Uterus (tissue), 4 donors: ENCODE results near the gene HECTD2. TPM values are rescaled to one million over a fixed set of nuclear protein-coding genes. Genes with fewer than 3 reads are reported as not detected.

ENCODE experiments used
- DNase-seq, 2 donors: peaks; one replicate each; pipeline ENCODE4 v3.0.0-alpha.2; 2019 to 2020
- H3K27ac ChIP-seq, 2 donors: fragments of 200-600 bp; sonication (generic); 1 replicate in 1 of 2; 2 replicates in 1 of 2; pipeline ENCODE4 v1.5.1; 2016 to 2018
- H3K27me3 ChIP-seq, 2 donors: fragments of 200-600 bp; sonication (generic); one replicate each; pipeline ENCODE4 v1.5.1; 2018 to 2019; ENCODE audit warnings: control low read depth in 1 of 2
- H3K36me3 ChIP-seq, 2 donors: fragments of 200-600 bp; sonication (generic); one replicate each; pipeline ENCODE4 v1.5.1; 2019; ENCODE audit warnings: control low read depth in 1 of 2
- H3K4me1 ChIP-seq, 2 donors: fragments of 200-600 bp; sonication (generic); one replicate each; pipeline ENCODE4 v1.5.1; 2018 to 2019; ENCODE audit warnings: control low read depth in 1 of 2
- H3K4me3 ChIP-seq, 2 donors: fragments of 200-600 bp; sonication (generic); 1 replicate in 1 of 2; 2 replicates in 1 of 2; pipeline ENCODE4 v1.5.1; 2018 to 2019; ENCODE audit warnings: mild to moderate bottlenecking in 1 of 2
- H3K9me3 ChIP-seq, 2 donors: fragments of 200-600 bp; sonication (generic); one replicate each; pipeline ENCODE4 v1.5.1; 2019; ENCODE audit warnings: control low read depth in 1 of 2
- CTCF ChIP-seq, 4 experiments: fragments of 200-600 bp in 2 of 4; fragments of 450-650 bp in 2 of 4; sonication (generic) in 2 of 4; IDR thresholded peaks; one replicate each; pipeline ENCODE4 v1.5.1; 2016 to 2019; ENCODE audit warnings: antibody characterized with exemption in 4 of 4, mild to moderate bottlenecking in 2 of 4, moderate library complexity in 1 of 4
- POLR2A ChIP-seq, 2 donors: fragments of 450-650 bp; IDR thresholded peaks; one replicate each; pipeline ENCODE4 v1.6.1; 2016; ENCODE audit warnings: antibody characterized with exemption in 2 of 2, mild to moderate bottlenecking in 1 of 2, moderate library complexity in 1 of 2
- intact Hi-C: fragments of 100-400 bp; cut with DNase I; formaldehyde crosslinking; loops from one replicate; pipeline ENCODE4 v1.15.1; 2023; ENCODE audit warnings: low total_unique reads
- total RNA-seq, 4 donors: library from RNA; depleted of rRNA in 3 of 4; stranded (reverse); fragments of >200 nt in 3 of 4; gene quantifications; one replicate each; pipeline versions ENCODE4 v1.1.0 to v1.2.4, GENCODE V29; 2014 to 2023
- donor health status: DM: yes; HTN: yes; CAD: no.

HECTD2 gene
- total RNA-seq, 4 donors from 2014 or later = 21.0 to 65.7 (median 33.2) TPM

GRCh38 chr10:91471602-91472001 lies 61.5 kb downstream of the HECTD2 start:
- Histone ChIP-seq H3K27me3 (no peaks in the 10 kb centered on the region), H3K36me3 (no peaks in the 10 kb centered on the region), H3K4me1 (no peaks in the 10 kb centered on the region), H3K4me3 (no peak overlapping the region), H3K9me3 (no peaks in the 10 kb centered on the region), H3K27ac (no peak overlapping the region)
- no peak for TF ChIP-seq CTCF (IDR thresholded peaks at IDR 0.05)
- TF ChIP-seq POLR2A (IDR thresholded peaks at IDR 0.05) = no peak
- DNase-seq = no peak
- intact Hi-C loops = no loop called here

GRCh38 chr10:91472911-91473310 lies 62.8 kb downstream of the HECTD2 start:
- H3K9me3 ChIP-seq = no peaks in the 10 kb centered on the region
- no peak for TF ChIP-seq POLR2A (IDR thresholded peaks at IDR 0.05)
- no peak for TF ChIP-seq CTCF (IDR thresholded peaks at IDR 0.05)
- intact Hi-C loops = no loop called here

GRCh38 chr10:91474009-91474408 lies 63.9 kb downstream of the HECTD2 start:
- Histone ChIP-seq H3K27ac (no peak overlapping the region), H3K4me3 (no peak overlapping the region), H3K9me3 (no peaks in the 10 kb centered on the region), H3K27me3 (no peaks in the 10 kb centered on the region), H3K36me3 (no peaks in the 10 kb centered on the region), H3K4me1 (no peaks in the 10 kb centered on the region)
- TF ChIP-seq CTCF (IDR thresholded peaks at IDR 0.05) = no peak
- TF ChIP-seq POLR2A (IDR thresholded peaks at IDR 0.05) = no peak
- intact Hi-C loops = no loop called here
- DNase-seq = no peak

More at GRCh38 chr10:91472911-91473310, 62.8 kb downstream of the HECTD2 start:
- H3K4me3 ChIP-seq = no peak overlapping the region
- DNase-seq = no peak
- H3K27ac ChIP-seq = no peak overlapping the region
- H3K27me3 ChIP-seq = no peaks in the 10 kb centered on the region
- H3K4me1 ChIP-seq = no peaks in the 10 kb centered on the region
- H3K36me3 ChIP-seq = no peaks in the 10 kb centered on the region

- Histone ChIP-seq H3K36me3 (no peaks in the 10 kb centered on the region), H3K27me3 (no peaks in the 10 kb centered on the region), H3K9me3 (no peaks in the 10 kb centered on the region), H3K4me1 (no peaks in the 10 kb centered on the region), H3K27ac (no peak overlapping the region), H3K4me3 (no peak overlapping the region)
- intact Hi-C loops = no loop called here
- DNase-seq = no peak
- no peak for TF ChIP-seq POLR2A (IDR thresholded peaks at IDR 0.05)
- TF ChIP-seq CTCF (IDR thresholded peaks at IDR 0.05) = no peak
Measured at GRCh38 chr10:91477236-91477635, 67.1 kb downstream of the HECTD2 start.

- no peak for DNase-seq
- intact Hi-C loops = no loop called here
- TF ChIP-seq CTCF (IDR thresholded peaks at IDR 0.05) = no peak
- no peak for TF ChIP-seq POLR2A (IDR thresholded peaks at IDR 0.05)
- Histone ChIP-seq H3K4me1 (no peaks in the 10 kb centered on the region), H3K27me3 (no peaks in the 10 kb centered on the region), H3K9me3 (no peaks in the 10 kb centered on the region), H3K36me3 (no peaks in the 10 kb centered on the region), H3K4me3 (no peak overlapping the region), H3K27ac (no peak overlapping the region)
Measured at GRCh38 chr10:91479583-91479982, 69.4 kb downstream of the HECTD2 start.
